Activated CD8-positive, alpha-beta memory T cell treated with anti-CD3 and anti-CD28 coated beads, Interleukin-2, amount 10 ng/mL, durations not matched to agents 7 days and 5 days (primary cell): ENCODE data around the gene SMURF2. TPM values are rescaled to one million over a fixed set of nuclear protein-coding genes. Genes with fewer than 3 reads are reported as not detected.

Experiments used
- ATAC-seq: fragments of 150-1000 bp; cut with Tn5 transposase; one replicate; pipeline ENCODE4 v1.10.0; 2021; ENCODE audit warnings: moderate library complexity
- CTCF ChIA-PET: fragments of 350-600 bp; sonication (Branson Sonifier 250); formaldehyde crosslinking; loops from one replicate; lab custom pipeline; 2021; ENCODE audit warnings: antibody characterized with exemption; lab: Charles Lee
- DNase-seq: peaks from one replicate; pipeline ENCODE4 v3.0.0-alpha.2; 2020
- H3K27ac Mint-ChIP-seq: one replicate; pipeline ENCODE4 v1.8.0; 2021; ENCODE audit warnings: mild to moderate bottlenecking, mixed read lengths
- H3K27me3 Mint-ChIP-seq: one replicate; pipeline ENCODE4 v1.8.0; 2021; ENCODE audit warnings: mixed read lengths
- H3K36me3 Mint-ChIP-seq: one replicate; pipeline ENCODE4 v1.8.0; 2021; ENCODE audit warnings: mild to moderate bottlenecking, mixed read lengths
- H3K4me1 Mint-ChIP-seq: one replicate; pipeline ENCODE4 v1.8.0; 2021; ENCODE audit warnings: mixed read lengths
- H3K4me3 Mint-ChIP-seq: one replicate; pipeline ENCODE4 v1.8.0; 2021; ENCODE audit warnings: mild to moderate bottlenecking, moderate library complexity, mixed read lengths
- H3K9me3 Mint-ChIP-seq: one replicate; pipeline ENCODE4 v1.8.0; 2022; ENCODE audit warnings: low read depth, mixed read lengths
- total RNA-seq, 2 experiments: library from RNA; stranded (reverse); gene quantifications; one replicate each; pipeline ENCODE4 v1.2.3, GENCODE V29; 2021

Gene SMURF2
- 10 to 100 TPM; 16.0 to 22.1 TPM for total RNA-seq

- CTCF ChIA-PET, result interaction anchor here (0.7 to 2.2 kb wide), 6 partner anchors 11 to 243 kb away, joined by 3 to 7 read pairs (median 4); no protein-coding TSS in a partner anchor
- H3K4me3 Mint-ChIP-seq, result peak within 1 kb of the TSS; percentile 98
- no peaks in the 10 kb centered on the region for H3K9me3 Mint-ChIP-seq
- H3K27me3 Mint-ChIP-seq, result no peaks in the 10 kb centered on the region
- H3K27ac Mint-ChIP-seq, result peak within 1 kb of the TSS; percentile 92
- DNase-seq (peak; percentile 86), ATAC-seq (peak; percentile 88)
- peaks cover 28% of the 10 kb centered on the region for H3K4me1 Mint-ChIP-seq
- peaks cover 2% of the 10 kb centered on the region for H3K36me3 Mint-ChIP-seq
Measured at GRCh38 chr17:64661976-64662773, at the start of gene SMURF2. Gene SMURF2 (minus strand): TSS chr17:64662307. CDS start chr17:64661880, 427 bp downstream.

- H3K36me3 Mint-ChIP-seq, result no peaks in the 10 kb centered on the region
- no peak for DNase-seq
- no peaks in the 10 kb centered on the region for H3K9me3 Mint-ChIP-seq
- CTCF ChIA-PET, result interaction anchor here (0.8 to 1.4 kb wide), 10 partner anchors 18 to 687 kb away, joined by 3 to 7 read pairs (median 4); partner anchors contain the start of gene SMURF2
- H3K4me1 Mint-ChIP-seq, result peaks cover 69% of the 10 kb centered on the region
- H3K27me3 Mint-ChIP-seq, result no peaks in the 10 kb centered on the region
- H3K27ac Mint-ChIP-seq, result peak overlapping the region; percentile 96
- H3K4me3 Mint-ChIP-seq, result peak overlapping the region; percentile 21
- no peak for ATAC-seq
Measured at GRCh38 chr17:64709481-64709880, 47.4 kb upstream of the SMURF2 start.

GRCh38 chr17:64707050-64707591 lies 45.0 kb upstream of the SMURF2 start:
- no peaks in the 10 kb centered on the region for H3K27me3 Mint-ChIP-seq
- no peaks in the 10 kb centered on the region for H3K36me3 Mint-ChIP-seq
- no peak overlapping the region for H3K4me3 Mint-ChIP-seq
- H3K27ac Mint-ChIP-seq, result no peak overlapping the region
- ATAC-seq (no peak), DNase-seq (no peak)
- CTCF ChIA-PET, result interaction anchor here (1.3 kb wide), 1 partner anchor 30 kb away, joined by 4 read pairs; no protein-coding TSS in a partner anchor
- H3K4me1 Mint-ChIP-seq, result peaks cover 47% of the 10 kb centered on the region
- no peaks in the 10 kb centered on the region for H3K9me3 Mint-ChIP-seq

- Mint-ChIP-seq H3K4me1 (peaks cover 43% of the 10 kb centered on the region), H3K9me3 (no peaks in the 10 kb centered on the region), H3K27ac (no peak overlapping the region), H3K36me3 (no peaks in the 10 kb centered on the region), H3K27me3 (no peaks in the 10 kb centered on the region), H3K4me3 (no peak overlapping the region)
- no peak for ATAC-seq
- CTCF ChIA-PET, result interaction anchor here (1.3 kb wide), 1 partner anchor 30 kb away, joined by 4 read pairs; no protein-coding TSS in a partner anchor
- DNase-seq, result no peak
Measured at GRCh38 chr17:64706224-64707049, 44.3 kb upstream of the SMURF2 start.

DNA sequence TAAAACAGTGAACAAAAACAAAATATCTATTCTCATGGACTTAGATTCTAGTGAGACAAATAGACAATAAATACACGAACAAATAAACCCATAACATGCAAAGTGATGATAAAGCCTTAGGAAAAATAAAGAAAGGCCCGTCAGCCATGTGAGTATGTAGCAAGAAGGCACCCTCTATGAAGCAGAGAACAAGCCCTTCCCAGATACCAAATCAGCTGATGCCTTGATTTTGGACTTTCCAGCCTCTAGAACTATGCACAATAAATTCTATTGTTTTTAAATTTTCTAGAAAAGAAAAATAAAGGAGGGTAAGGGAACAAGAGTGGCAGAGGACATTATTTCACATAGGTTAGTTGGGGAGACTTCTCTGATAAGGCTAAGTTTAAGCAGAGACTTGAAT lies 40.7 kb upstream of the SMURF2 start:
- Mint-ChIP-seq H3K9me3 (no peaks in the 10 kb centered on the region), H3K4me1 (peaks cover 10% of the 10 kb centered on the region), H3K4me3 (no peak overlapping the region), H3K27me3 (no peaks in the 10 kb centered on the region), H3K36me3 (no peaks in the 10 kb centered on the region), H3K27ac (no peak overlapping the region)
- DNase-seq (no peak), ATAC-seq (no peak)
- CTCF ChIA-PET, result no interaction called here

- DNase-seq (no peak), ATAC-seq (no peak)
- no peaks in the 10 kb centered on the region for H3K4me1 Mint-ChIP-seq
- CTCF ChIA-PET, result interaction anchor here (1.0 kb wide), 1 partner anchor 15 kb away, joined by 3 read pairs; no protein-coding TSS in a partner anchor
- no peaks in the 10 kb centered on the region for H3K9me3 Mint-ChIP-seq
- H3K27ac Mint-ChIP-seq, result no peak overlapping the region
- no peaks in the 10 kb centered on the region for H3K36me3 Mint-ChIP-seq
- no peak overlapping the region for H3K4me3 Mint-ChIP-seq
- H3K27me3 Mint-ChIP-seq, result no peaks in the 10 kb centered on the region
Measured at GRCh38 chr17:64698725-64699124, 36.6 kb upstream of the SMURF2 start.

DNA sequence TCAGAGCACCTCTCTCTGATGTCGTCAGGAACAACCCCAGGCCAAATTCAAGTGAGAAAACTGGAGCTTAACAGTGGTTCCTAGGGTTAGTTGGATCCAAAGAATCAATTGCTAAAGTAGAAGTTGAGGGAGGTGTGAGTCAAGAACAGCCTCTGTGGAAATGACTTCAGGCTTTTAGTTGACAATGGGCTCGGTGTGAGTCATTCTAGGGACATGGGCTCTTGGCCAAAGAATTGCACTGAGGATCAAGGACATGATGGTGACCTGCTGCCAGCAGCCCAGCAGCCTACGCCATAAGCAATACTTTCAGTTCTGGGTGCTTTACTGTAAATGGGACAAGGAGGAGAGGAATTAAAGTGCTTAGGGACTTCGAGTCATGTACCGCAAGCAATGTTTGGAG lies 32.1 kb upstream of the SMURF2 start:
- CTCF ChIA-PET, result no interaction called here
- no peaks in the 10 kb centered on the region for H3K36me3 Mint-ChIP-seq
- no peak overlapping the region for H3K4me3 Mint-ChIP-seq
- H3K9me3 Mint-ChIP-seq, result no peaks in the 10 kb centered on the region
- ATAC-seq (no peak), DNase-seq (no peak)
- H3K27me3 Mint-ChIP-seq, result no peaks in the 10 kb centered on the region
- no peaks in the 10 kb centered on the region for H3K4me1 Mint-ChIP-seq
- no peak overlapping the region for H3K27ac Mint-ChIP-seq

DNA sequence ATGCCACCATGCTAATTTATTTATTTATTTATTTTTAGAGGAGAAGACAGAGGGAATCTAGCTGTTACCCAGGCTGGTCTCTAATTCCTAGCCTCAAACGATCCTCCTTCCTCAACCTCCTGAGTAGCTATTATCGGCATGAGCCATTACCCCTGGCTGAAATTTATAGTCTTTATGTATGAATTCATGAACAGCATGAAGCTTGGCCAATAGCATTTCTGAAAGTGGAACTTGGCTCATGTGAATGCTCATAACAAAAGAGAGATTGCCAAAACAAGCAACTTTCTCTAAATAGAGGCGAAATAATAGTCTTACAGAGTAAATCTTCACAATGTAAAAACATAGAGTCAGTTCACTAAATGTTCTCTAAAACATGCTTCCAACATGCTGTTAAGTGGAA lies 30.1 kb upstream of the SMURF2 start:
- CTCF ChIA-PET, result interaction anchor here (1.2 kb wide), 1 partner anchor 17 kb away, joined by 3 read pairs; no protein-coding TSS in a partner anchor
- DNase-seq (no peak), ATAC-seq (no peak)
- Mint-ChIP-seq H3K36me3 (no peaks in the 10 kb centered on the region), H3K4me3 (no peak overlapping the region), H3K9me3 (no peaks in the 10 kb centered on the region), H3K27me3 (no peaks in the 10 kb centered on the region), H3K4me1 (no peaks in the 10 kb centered on the region), H3K27ac (no peak overlapping the region)

- H3K4me3 Mint-ChIP-seq, result no peak overlapping the region
- H3K9me3 Mint-ChIP-seq, result no peaks in the 10 kb centered on the region
- no peaks in the 10 kb centered on the region for H3K36me3 Mint-ChIP-seq
- no peaks in the 10 kb centered on the region for H3K4me1 Mint-ChIP-seq
- H3K27me3 Mint-ChIP-seq, result no peaks in the 10 kb centered on the region
- H3K27ac Mint-ChIP-seq, result no peak overlapping the region
- DNase-seq, result no peak
- ATAC-seq, result no peak
- CTCF ChIA-PET, result no interaction called here
Measured at GRCh38 chr17:64689106-64689505, 27.0 kb upstream of the SMURF2 start.

GRCh38 chr17:64688481-64688880 lies 26.4 kb upstream of the SMURF2 start:
- H3K9me3 Mint-ChIP-seq, result no peaks in the 10 kb centered on the region
- H3K27me3 Mint-ChIP-seq, result no peaks in the 10 kb centered on the region
- H3K4me1 Mint-ChIP-seq, result no peaks in the 10 kb centered on the region
- no peaks in the 10 kb centered on the region for H3K36me3 Mint-ChIP-seq
- ATAC-seq (no peak), DNase-seq (no peak)
- CTCF ChIA-PET, result no interaction called here
- no peak overlapping the region for H3K4me3 Mint-ChIP-seq
- H3K27ac Mint-ChIP-seq, result no peak overlapping the region

- H3K9me3 Mint-ChIP-seq, result no peaks in the 10 kb centered on the region
- CTCF ChIA-PET, result no interaction called here
- H3K27ac Mint-ChIP-seq, result no peak overlapping the region
- DNase-seq (no peak), ATAC-seq (no peak)
- H3K36me3 Mint-ChIP-seq, result no peaks in the 10 kb centered on the region
- no peak overlapping the region for H3K4me3 Mint-ChIP-seq
- no peaks in the 10 kb centered on the region for H3K4me1 Mint-ChIP-seq
- H3K27me3 Mint-ChIP-seq, result no peaks in the 10 kb centered on the region
Measured at GRCh38 chr17:64687961-64688360, 25.9 kb upstream of the SMURF2 start.

DNA sequence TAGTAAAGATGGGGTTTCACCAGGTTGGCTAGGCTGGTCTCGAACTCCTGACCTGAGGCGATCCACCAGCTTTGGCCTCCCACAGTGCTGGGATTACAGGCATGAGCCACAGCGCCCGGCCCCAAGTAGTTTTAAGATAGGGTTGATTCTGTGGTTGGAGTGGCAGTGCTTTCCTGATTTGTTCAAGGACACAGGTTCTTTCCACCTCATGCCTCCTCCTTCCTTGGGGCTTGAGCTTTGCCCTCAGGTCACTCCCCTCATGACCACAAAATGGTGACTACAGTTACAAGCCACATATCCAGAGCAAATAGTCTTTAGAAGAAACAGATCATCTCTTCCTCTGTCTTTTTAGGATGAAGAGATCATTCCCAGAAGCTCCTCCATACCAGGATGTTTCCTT lies 25.3 kb upstream of the SMURF2 start:
- Mint-ChIP-seq H3K9me3 (no peaks in the 10 kb centered on the region), H3K36me3 (no peaks in the 10 kb centered on the region), H3K4me1 (no peaks in the 10 kb centered on the region), H3K27me3 (no peaks in the 10 kb centered on the region), H3K27ac (no peak overlapping the region), H3K4me3 (no peak overlapping the region)
- CTCF ChIA-PET, result interaction anchor here (1.4 kb wide), 1 partner anchor 38 kb away, joined by 4 read pairs; no protein-coding TSS in a partner anchor
- DNase-seq (no peak), ATAC-seq (no peak)

DNA sequence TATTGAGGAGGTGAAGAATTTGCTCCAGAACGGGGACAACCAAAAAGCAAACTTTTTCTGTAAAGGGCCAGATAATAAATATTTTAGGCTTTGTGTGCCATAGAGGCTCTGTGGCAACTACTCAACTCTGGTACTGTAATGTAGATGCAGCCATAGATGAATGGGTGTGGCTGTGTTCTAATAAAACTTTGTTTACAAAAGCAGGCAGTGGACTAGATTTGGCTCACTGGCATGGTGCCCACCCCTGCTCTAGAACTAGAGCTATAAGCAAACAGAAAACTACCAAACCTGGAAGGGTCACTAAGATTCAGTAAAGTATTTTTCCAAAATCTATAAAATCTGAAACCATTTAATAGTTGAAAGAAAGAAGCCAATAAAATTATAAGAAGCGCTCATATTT lies 24.6 kb upstream of the SMURF2 start:
- ATAC-seq, result no peak
- CTCF ChIA-PET, result interaction anchor here (1.4 kb wide), 1 partner anchor 38 kb away, joined by 4 read pairs; no protein-coding TSS in a partner anchor
- H3K9me3 Mint-ChIP-seq, result no peaks in the 10 kb centered on the region
- no peaks in the 10 kb centered on the region for H3K27me3 Mint-ChIP-seq
- no peak for DNase-seq
- H3K4me1 Mint-ChIP-seq, result no peaks in the 10 kb centered on the region
- no peaks in the 10 kb centered on the region for H3K36me3 Mint-ChIP-seq
- no peak overlapping the region for H3K4me3 Mint-ChIP-seq
- no peak overlapping the region for H3K27ac Mint-ChIP-seq
